GM23338 (cell line): Measurements from ENCODE around the gene TIMM13. TPM values are rescaled to one million over a fixed set of nuclear protein-coding genes. Genes with fewer than 3 reads are reported as not detected.

Source experiments
- CREB1 ChIP-seq: fragments of 250-450 bp; sonication (Bioruptor Pico); IDR thresholded peaks from 2 replicates; pipeline ENCODE4 v1.5.0; 2020; ENCODE audit warnings: low read depth, mild to moderate bottlenecking, moderate library complexity
- ETS1 ChIP-seq: IDR thresholded peaks from 2 replicates; pipeline ENCODE4 v1.6.1; 2016; ENCODE audit warnings: antibody characterized with exemption
- EZH2 ChIP-seq: fragments of 200-600 bp; sonication (generic); IDR thresholded peaks from one replicate; pipeline ENCODE4 v1.8.0; 2017; ENCODE audit warnings: antibody characterized with exemption, mild to moderate bottlenecking, low read depth; ENCODE audit not compliant: unreplicated experiment
- EZH2phosphoT487 ChIP-seq: fragments of 200-600 bp; sonication (generic); IDR thresholded peaks from one replicate; pipeline ENCODE4 v1.8.1; 2018; ENCODE audit warnings: antibody characterized with exemption; ENCODE audit not compliant: unreplicated experiment
- ZNF331 ChIP-seq: fragments of 250-450 bp; sonication (Bioruptor Pico); IDR thresholded peaks from 2 replicates; pipeline ENCODE4 v1.5.0; 2020; ENCODE audit warnings: low read depth, mild to moderate bottlenecking, moderate library complexity
- ZNF462 ChIP-seq: fragments of 250-450 bp; sonication (Bioruptor Pico); IDR thresholded peaks from 2 replicates; pipeline ENCODE4 v1.5.0; 2020; ENCODE audit warnings: mild to moderate bottlenecking, moderate library complexity
- polyA plus RNA-seq: library from polyadenylated mRNA; unstranded; fragments of >200 nt; fragmentation: Nextera tagmentation; extraction: Ambion mirVana; gene quantifications from 2 replicates; pipeline ENCODE4 v1.2.1, GENCODE V29; 2016
- total RNA-seq: library from RNA; depleted of rRNA; stranded (reverse); fragments of >200 nt; shearing (Covaris generic); gene quantifications from 2 replicates; pipeline ENCODE4 v1.2.3, GENCODE V29; 2014
- TF ChIP-seq, protein P1 (sequence below): IDR thresholded peaks from one replicate; pipeline ENCODE4 v1.6.1; 2018; ENCODE audit warnings: antibody characterized with exemption; ENCODE audit not compliant: unreplicated experiment

TIMM13 gene
- total and polyA plus RNA-seq, 2 experiments from 2014 or later, result 140 to 347 TPM

- TF ChIP-seq ZNF462 (CRISPR knock-in tag) (no peak), EZH2phosphoT487 (no peak), ZNF331 (CRISPR knock-in tag) (no peak), CREB1 (no peak), ETS1 (no peak), EZH2 (no peak)
- TF ChIP-seq, protein P1, sequence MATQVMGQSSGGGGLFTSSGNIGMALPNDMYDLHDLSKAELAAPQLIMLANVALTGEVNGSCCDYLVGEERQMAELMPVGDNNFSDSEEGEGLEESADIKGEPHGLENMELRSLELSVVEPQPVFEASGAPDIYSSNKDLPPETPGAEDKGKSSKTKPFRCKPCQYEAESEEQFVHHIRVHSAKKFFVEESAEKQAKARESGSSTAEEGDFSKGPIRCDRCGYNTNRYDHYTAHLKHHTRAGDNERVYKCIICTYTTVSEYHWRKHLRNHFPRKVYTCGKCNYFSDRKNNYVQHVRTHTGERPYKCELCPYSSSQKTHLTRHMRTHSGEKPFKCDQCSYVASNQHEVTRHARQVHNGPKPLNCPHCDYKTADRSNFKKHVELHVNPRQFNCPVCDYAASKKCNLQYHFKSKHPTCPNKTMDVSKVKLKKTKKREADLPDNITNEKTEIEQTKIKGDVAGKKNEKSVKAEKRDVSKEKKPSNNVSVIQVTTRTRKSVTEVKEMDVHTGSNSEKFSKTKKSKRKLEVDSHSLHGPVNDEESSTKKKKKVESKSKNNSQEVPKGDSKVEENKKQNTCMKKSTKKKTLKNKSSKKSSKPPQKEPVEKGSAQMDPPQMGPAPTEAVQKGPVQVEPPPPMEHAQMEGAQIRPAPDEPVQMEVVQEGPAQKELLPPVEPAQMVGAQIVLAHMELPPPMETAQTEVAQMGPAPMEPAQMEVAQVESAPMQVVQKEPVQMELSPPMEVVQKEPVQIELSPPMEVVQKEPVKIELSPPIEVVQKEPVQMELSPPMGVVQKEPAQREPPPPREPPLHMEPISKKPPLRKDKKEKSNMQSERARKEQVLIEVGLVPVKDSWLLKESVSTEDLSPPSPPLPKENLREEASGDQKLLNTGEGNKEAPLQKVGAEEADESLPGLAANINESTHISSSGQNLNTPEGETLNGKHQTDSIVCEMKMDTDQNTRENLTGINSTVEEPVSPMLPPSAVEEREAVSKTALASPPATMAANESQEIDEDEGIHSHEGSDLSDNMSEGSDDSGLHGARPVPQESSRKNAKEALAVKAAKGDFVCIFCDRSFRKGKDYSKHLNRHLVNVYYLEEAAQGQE, result no peak
Observed at GRCh38 chr19:2425622-2426581, 1.5 kb downstream of the TIMM13 start (continued).
